RWPE2 (cell line): Measurements from ENCODE around the gene MACROD2.
"Not testable (repeated sequence)": the region's sequence is repeated elsewhere in the genome, so short reads cannot be mapped to it uniquely, and the experiment has no call there.

Experiments used
- ATAC-seq: fragments of 200-7000 bp; cut with Tn5 transposase; 3 replicates; pipeline ENCODE4 v1.9.1; 2021; ENCODE audit warnings: low read depth
- DNase-seq: peaks from one replicate; pipeline ENCODE4 v3.0.0-alpha.2; 2020; ENCODE audit warnings: low spot score
- H3K27ac ChIP-seq: fragments of 450-650 bp; 2 replicates; pipeline ENCODE4 v1.5.1; 2017; ENCODE audit warnings: mild to moderate bottlenecking; ENCODE audit not compliant: poor library complexity, severe bottlenecking
- H3K27me3 ChIP-seq: fragments of 250-450 bp; sonication (Bioruptor Pico); 2 replicates; pipeline ENCODE4 v1.5.1; 2021; ENCODE audit warnings: mild to moderate bottlenecking, moderate library complexity; ENCODE audit not compliant: insufficient read depth, poor library complexity, severe bottlenecking
- H3K36me3 ChIP-seq: fragments of 250-450 bp; sonication (Bioruptor Pico); 2 replicates; pipeline ENCODE4 v1.5.1; 2020; ENCODE audit warnings: low read depth, mild to moderate bottlenecking, moderate library complexity
- H3K4me1 ChIP-seq: fragments of 250-450 bp; sonication (Bioruptor Pico); 2 replicates; pipeline ENCODE4 v1.5.1; 2021; ENCODE audit warnings: mild to moderate bottlenecking, moderate library complexity; ENCODE audit not compliant: insufficient read depth, poor library complexity, severe bottlenecking
- H3K4me3 ChIP-seq: fragments of 250-450 bp; sonication (Bioruptor Pico); 2 replicates; pipeline ENCODE4 v1.5.1; 2021; ENCODE audit warnings: mild to moderate bottlenecking, moderate library complexity; ENCODE audit not compliant: severe bottlenecking
- H3K9me3 ChIP-seq: fragments of 250-450 bp; sonication (Bioruptor Pico); 2 replicates; pipeline ENCODE4 v1.5.1; 2021; ENCODE audit warnings: mild to moderate bottlenecking, moderate library complexity; ENCODE audit not compliant: severe bottlenecking
- TF ChIP-seq, protein P1 (sequence below): fragments of 450-650 bp; IDR thresholded peaks from one replicate; pipeline ENCODE4 v1.5.1; 2017; ENCODE audit warnings: mild to moderate bottlenecking, moderate library complexity; ENCODE audit not compliant: poor library complexity, severe bottlenecking

MACROD2 gene

DNA sequence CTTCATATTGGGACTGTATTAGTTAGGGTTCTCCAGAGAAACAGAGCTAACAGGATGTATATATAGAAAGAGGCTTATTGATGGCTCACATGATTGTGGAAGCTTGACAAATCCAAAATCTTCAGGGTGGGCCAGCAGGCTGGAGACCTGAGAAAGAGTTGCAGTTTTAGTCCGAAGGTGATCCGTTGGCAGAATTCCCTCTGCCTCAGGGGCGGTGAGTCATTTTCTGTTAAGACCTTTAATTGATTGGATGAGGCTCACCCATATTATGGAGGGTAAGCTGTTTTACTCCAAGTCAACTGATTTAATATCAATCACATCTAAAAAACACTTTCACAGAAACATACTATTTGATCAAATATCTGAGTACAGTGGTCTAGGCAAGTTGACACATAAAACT is 228.5 kb downstream of the MACROD2 start:
- Histone ChIP-seq H3K36me3 (no peaks in the 10 kb centered on the region), H3K4me3 (no peak overlapping the region), H3K27me3 (no peaks in the 10 kb centered on the region), H3K4me1 (peaks cover 25% of the 10 kb centered on the region), H3K9me3 (no peaks in the 10 kb centered on the region), H3K27ac (peak overlapping the region; percentile 17)
- ATAC-seq = no peak
- DNase-seq = no peak
- TF ChIP-seq, protein P1, sequence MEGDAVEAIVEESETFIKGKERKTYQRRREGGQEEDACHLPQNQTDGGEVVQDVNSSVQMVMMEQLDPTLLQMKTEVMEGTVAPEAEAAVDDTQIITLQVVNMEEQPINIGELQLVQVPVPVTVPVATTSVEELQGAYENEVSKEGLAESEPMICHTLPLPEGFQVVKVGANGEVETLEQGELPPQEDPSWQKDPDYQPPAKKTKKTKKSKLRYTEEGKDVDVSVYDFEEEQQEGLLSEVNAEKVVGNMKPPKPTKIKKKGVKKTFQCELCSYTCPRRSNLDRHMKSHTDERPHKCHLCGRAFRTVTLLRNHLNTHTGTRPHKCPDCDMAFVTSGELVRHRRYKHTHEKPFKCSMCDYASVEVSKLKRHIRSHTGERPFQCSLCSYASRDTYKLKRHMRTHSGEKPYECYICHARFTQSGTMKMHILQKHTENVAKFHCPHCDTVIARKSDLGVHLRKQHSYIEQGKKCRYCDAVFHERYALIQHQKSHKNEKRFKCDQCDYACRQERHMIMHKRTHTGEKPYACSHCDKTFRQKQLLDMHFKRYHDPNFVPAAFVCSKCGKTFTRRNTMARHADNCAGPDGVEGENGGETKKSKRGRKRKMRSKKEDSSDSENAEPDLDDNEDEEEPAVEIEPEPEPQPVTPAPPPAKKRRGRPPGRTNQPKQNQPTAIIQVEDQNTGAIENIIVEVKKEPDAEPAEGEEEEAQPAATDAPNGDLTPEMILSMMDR = no peak

DNA sequence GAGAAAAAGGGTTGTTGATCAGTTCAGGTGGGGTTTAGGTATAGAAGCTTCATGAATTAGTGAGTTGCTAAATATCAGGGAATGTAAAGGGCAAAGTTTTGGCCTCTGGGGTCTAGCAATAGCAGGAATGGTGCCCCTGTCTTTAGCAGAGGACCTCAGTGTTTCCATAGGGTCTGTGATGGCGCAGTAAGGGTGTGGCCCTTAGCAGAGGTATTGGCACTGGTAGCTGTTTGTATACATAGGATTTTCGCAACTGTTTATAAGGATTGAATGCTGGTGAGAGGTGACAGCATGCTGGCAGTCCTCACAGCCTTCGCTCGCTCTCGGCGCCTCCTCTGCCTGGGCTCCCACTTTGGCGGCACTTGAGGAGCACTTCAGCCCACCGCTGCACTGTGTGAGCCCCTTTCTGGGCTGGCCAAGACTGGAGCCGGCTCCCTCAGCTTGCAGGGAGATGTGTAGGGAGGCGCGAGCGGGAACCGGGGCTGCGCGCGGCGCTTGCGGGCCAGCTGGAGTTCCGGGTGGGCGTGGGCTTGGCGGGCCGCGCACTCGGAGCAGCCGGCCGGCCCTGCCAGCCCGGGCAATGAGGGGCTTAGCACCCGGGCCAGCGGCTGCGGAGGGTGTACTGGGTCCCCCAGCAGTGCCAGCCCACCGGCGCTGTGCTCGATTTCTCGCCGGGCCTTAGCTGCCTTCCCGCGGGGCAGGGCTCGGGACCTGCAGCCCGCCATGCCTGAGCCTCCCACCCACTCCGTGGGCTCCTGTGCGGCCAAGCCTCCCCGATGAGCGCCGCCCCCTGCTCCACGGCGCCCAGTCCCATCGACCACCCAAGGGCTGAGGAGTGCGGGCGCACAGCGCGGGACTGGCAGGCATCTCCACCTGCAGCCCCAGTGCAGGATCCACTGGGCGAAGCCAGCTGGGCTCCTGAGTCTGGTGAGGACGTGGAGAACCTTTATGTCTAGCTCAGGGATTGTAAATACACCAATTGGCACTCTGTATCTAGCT is 231.0 kb downstream of the MACROD2 start:
- DNase-seq, ATAC-seq: not testable (repeated sequence)

DNA sequence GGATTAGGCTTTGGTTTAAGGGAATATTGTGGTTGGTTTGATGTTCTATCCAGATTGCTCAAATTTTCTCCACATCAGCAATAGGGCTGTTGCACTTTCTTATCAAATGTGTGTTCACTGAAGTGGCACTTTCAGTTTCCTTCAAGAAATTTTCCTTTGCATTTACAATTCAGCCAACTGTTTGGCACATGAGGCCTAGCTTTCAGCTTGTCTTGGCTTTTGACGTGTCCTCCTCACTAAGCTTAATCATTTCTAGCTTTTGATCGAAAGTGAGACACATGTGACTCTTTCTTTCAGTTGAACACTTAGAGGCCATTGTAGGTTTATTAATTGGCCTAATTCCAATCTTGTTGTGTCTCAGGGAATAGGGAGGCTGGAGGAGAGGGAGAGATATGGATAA is 237.3 kb downstream of the MACROD2 start:
- Histone ChIP-seq H3K4me1 (peaks cover 19% of the 10 kb centered on the region), H3K27ac (no peak overlapping the region)
- no peak for ATAC-seq

More for the DNA sequence above, 231.0 kb downstream of the MACROD2 start:
- not testable (repeated sequence) for H3K9me3 ChIP-seq, H3K27me3 ChIP-seq, H3K4me3 ChIP-seq, H3K36me3 ChIP-seq, H3K27ac ChIP-seq
- H3K4me1 ChIP-seq = peaks cover 13% of the 10 kb centered on the region

DNA sequence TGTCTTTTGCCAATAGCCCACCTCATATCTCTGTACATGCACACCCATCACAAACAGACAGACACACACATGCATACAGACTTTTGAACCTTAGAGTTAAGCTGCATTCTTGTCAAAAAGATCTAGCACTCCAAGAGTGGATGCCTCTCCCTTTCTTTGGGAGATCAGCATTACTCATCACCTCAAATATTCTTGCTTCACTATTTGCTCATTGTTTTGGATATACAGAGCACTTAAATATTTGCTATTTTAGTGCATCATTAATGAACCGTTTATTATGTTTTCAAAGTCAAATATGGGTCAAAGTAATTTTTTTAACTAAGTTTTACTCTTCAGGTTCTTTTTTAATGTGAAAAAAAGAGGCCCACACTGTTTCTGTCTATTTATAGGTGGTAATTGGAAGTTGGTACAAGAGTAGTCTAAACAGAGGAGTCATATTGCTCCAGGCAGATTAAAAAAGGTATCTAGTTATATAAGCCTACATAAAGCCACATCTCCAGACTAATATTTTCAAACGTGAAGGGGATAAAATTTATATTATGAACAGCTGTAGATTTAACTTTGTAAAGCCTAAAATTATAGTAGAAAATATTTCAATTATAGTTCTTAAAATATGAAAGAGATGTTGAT is 239.5 kb downstream of the MACROD2 start:
- peak; percentile 87 for ATAC-seq
- Histone ChIP-seq H3K9me3 (no peaks in the 10 kb centered on the region), H3K27me3 (no peaks in the 10 kb centered on the region), H3K4me3 (no peak overlapping the region), H3K27ac (peak overlapping the region; percentile 49), H3K4me1 (peaks cover 19% of the 10 kb centered on the region), H3K36me3 (no peaks in the 10 kb centered on the region)
- no peak for DNase-seq
- TF ChIP-seq, protein P1 = no peak

More for the DNA sequence above, 237.3 kb downstream of the MACROD2 start:
- Histone ChIP-seq H3K4me3 (no peak overlapping the region), H3K27me3 (no peaks in the 10 kb centered on the region), H3K9me3 (no peaks in the 10 kb centered on the region), H3K36me3 (no peaks in the 10 kb centered on the region)
- TF ChIP-seq, protein P1 = no peak
- DNase-seq = no peak

DNA sequence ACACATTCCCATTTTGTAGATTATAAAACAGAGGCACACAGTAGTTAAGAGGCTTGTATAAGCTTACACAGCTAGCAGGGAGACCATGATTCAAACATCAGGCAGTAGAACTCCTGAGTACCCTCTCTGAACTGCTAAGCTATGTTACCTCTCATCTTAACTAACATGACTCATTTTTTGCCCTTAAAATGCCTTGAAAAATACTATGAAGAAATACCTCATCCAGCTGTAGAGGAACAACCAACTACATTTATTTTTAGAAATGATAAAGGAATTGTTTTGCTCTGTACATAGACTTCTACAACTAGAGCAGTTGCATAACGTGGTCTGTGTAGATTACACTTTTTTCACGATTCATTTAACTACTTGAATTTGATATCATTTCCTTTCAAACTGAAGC is 240.0 kb downstream of the MACROD2 start:
- Histone ChIP-seq H3K4me3 (no peak overlapping the region), H3K27me3 (no peaks in the 10 kb centered on the region), H3K27ac (peak overlapping the region; percentile 49), H3K36me3 (no peaks in the 10 kb centered on the region), H3K9me3 (no peaks in the 10 kb centered on the region), H3K4me1 (peaks cover 19% of the 10 kb centered on the region)
- no peak for DNase-seq
- TF ChIP-seq, protein P1 = no peak
- peak; percentile 96 for ATAC-seq
